Neural crest cell (in vitro differentiated cells): Measurements from ENCODE around the gene CCDC136. TPM values are rescaled to one million over a fixed set of nuclear protein-coding genes. Genes with fewer than 3 reads are reported as not detected.

ENCODE experiments used
- DNase-seq: peaks from one replicate; pipeline ENCODE4 v3.0.0; 2021; ENCODE audit warnings: low read depth, mixed read lengths, low spot score
- H3K27ac Mint-ChIP-seq: one replicate; pipeline ENCODE4 v1.8.0; 2021; ENCODE audit warnings: mild to moderate bottlenecking, mixed read lengths; ENCODE audit not compliant: unreplicated experiment
- H3K27me3 Mint-ChIP-seq: 2 replicates; pipeline ENCODE4 v1.8.0; 2021; ENCODE audit warnings: low read depth, mild to moderate bottlenecking, mixed read lengths
- H3K36me3 Mint-ChIP-seq: 2 replicates; pipeline ENCODE4 v1.8.0; 2021; ENCODE audit warnings: low read depth, mild to moderate bottlenecking, mixed read lengths
- H3K4me1 Mint-ChIP-seq: 2 replicates; pipeline ENCODE4 v1.8.0; 2021; ENCODE audit warnings: mixed read lengths
- H3K4me3 Mint-ChIP-seq: one replicate; pipeline ENCODE4 v1.8.0; 2021; ENCODE audit warnings: mild to moderate bottlenecking, mixed read lengths
- H3K9me3 Mint-ChIP-seq: 2 replicates; pipeline ENCODE4 v1.8.0; 2021; ENCODE audit warnings: mixed read lengths
- CTCF ChIP-seq: fragments of 200-600 bp; sonication (generic); conservative IDR thresholded peaks from 2 replicates; pipeline ENCODE4 v1.5.0; 2021; ENCODE audit warnings: antibody characterized with exemption, mild to moderate bottlenecking
- total RNA-seq: library from RNA; stranded (reverse); gene quantifications from 2 replicates; pipeline ENCODE4 v1.2.1, GENCODE V29; 2021

The CCDC136 gene
- total RNA-seq, 1 donor from 2014 or later, result 70.6 TPM

GRCh38 chr7:128800567-128800966 lies 8.8 kb downstream of the CCDC136 start:
- Mint-ChIP-seq H3K9me3 (peaks cover 7% of the 10 kb centered on the region), H3K27ac (no peak overlapping the region), H3K4me1 (no peaks in the 10 kb centered on the region), H3K36me3 (peaks cover 21% of the 10 kb centered on the region), H3K27me3 (no peaks in the 10 kb centered on the region), H3K4me3 (no peak overlapping the region)
- no peak for DNase-seq
- no peak for TF ChIP-seq CTCF

- H3K9me3 Mint-ChIP-seq, result peaks cover 7% of the 10 kb centered on the region
- no peaks in the 10 kb centered on the region for H3K4me1 Mint-ChIP-seq
- H3K27me3 Mint-ChIP-seq, result no peaks in the 10 kb centered on the region
- no peak overlapping the region for H3K4me3 Mint-ChIP-seq
- no peak overlapping the region for H3K27ac Mint-ChIP-seq
- DNase-seq, result no peak
- H3K36me3 Mint-ChIP-seq, result peaks cover 19% of the 10 kb centered on the region
- no peak for TF ChIP-seq CTCF
These were observed 9.2 kb downstream of the CCDC136 start for GRCh38 chr7:128801003-128801402.

- DNase-seq, result no peak
- TF ChIP-seq CTCF, result no peak
- Mint-ChIP-seq H3K9me3 (peaks cover 7% of the 10 kb centered on the region), H3K27ac (no peak overlapping the region), H3K27me3 (no peaks in the 10 kb centered on the region), H3K36me3 (peaks cover 15% of the 10 kb centered on the region), H3K4me1 (no peaks in the 10 kb centered on the region), H3K4me3 (no peak overlapping the region)
These were observed 10.1 kb downstream of the CCDC136 start for GRCh38 chr7:128801667-128802418.

- H3K36me3 Mint-ChIP-seq, result peaks cover 7% of the 10 kb centered on the region
These were observed 12.7 kb downstream of the CCDC136 start for GRCh38 chr7:128804484-128804883.

GRCh38 chr7:128805225-128805624 lies 13.5 kb downstream of the CCDC136 start:
- no peak overlapping the region for H3K27ac Mint-ChIP-seq
- no peaks in the 10 kb centered on the region for H3K27me3 Mint-ChIP-seq
- H3K4me3 Mint-ChIP-seq, result no peak overlapping the region
- TF ChIP-seq CTCF, result no peak
- H3K4me1 Mint-ChIP-seq, result no peaks in the 10 kb centered on the region
- no peaks in the 10 kb centered on the region for H3K9me3 Mint-ChIP-seq
- H3K36me3 Mint-ChIP-seq, result peaks cover 10% of the 10 kb centered on the region
- DNase-seq, result no peak

More at GRCh38 chr7:128804484-128804883, 12.7 kb downstream of the CCDC136 start:
- Mint-ChIP-seq H3K27ac (peak overlapping the region; percentile 50), H3K9me3 (no peaks in the 10 kb centered on the region), H3K4me1 (no peaks in the 10 kb centered on the region), H3K27me3 (no peaks in the 10 kb centered on the region), H3K4me3 (no peak overlapping the region)
- no peak for DNase-seq
- TF ChIP-seq CTCF, result no peak
